ENCODE measurements around the gene MAVS.

- TF ChIP-seq CTCF (IDR thresholded peaks at IDR 0.05; ENCODE audit: low read depth, low read length) (no peak), EZH2phosphoT487 (IDR thresholded peaks at IDR 0.05; ENCODE audit: low read depth) (no peak)
These were observed 14.6 kb downstream of the MAVS start for GRCh38 chr20:3861191-3861590.

All from OCI-LY3 (cell line).